OCI-LY1 (cell line): ENCODE results near the gene FN1.

Source experiments
- H2AFZ ChIP-seq: fragments of 200-600 bp; sonication (generic), shearing (Covaris generic); 2 replicates; pipeline ENCODE4 v1.6.0; 2014; ENCODE audit warnings: antibody characterized with exemption, mild to moderate bottlenecking, low read length
- H3F3A ChIP-seq: fragments of 200-600 bp; sonication (generic), shearing (Covaris generic); 2 replicates; pipeline ENCODE4 v1.6.0; 2014; ENCODE audit warnings: mild to moderate bottlenecking, antibody characterized with exemption, low read length, moderate library complexity; ENCODE audit not compliant: insufficient read depth
- H3K27ac ChIP-seq: fragments of 200-600 bp; sonication (generic); 2 replicates; pipeline ENCODE4 v1.5.1; 2014; ENCODE audit warnings: low read length, mixed run types, mild to moderate bottlenecking, low read depth; ENCODE audit not compliant: poor library complexity, severe bottlenecking
- H3K27me3 ChIP-seq: fragments of 200-600 bp; sonication (generic); 2 replicates; pipeline ENCODE4 v1.6.0; 2014; ENCODE audit warnings: antibody characterized with exemption, mild to moderate bottlenecking, low read length, moderate library complexity; ENCODE audit not compliant: insufficient read depth
- H3K36me3 ChIP-seq: fragments of 200-600 bp; sonication (generic); 2 replicates; pipeline ENCODE4 v1.6.1; 2014; ENCODE audit warnings: mild to moderate bottlenecking, antibody characterized with exemption, low read length, moderate library complexity, mixed read lengths; ENCODE audit not compliant: insufficient read depth
- H3K4me1 ChIP-seq: fragments of 200-600 bp; sonication (generic); 2 replicates; pipeline ENCODE4 v1.5.1; 2014; ENCODE audit warnings: mild to moderate bottlenecking, low read length, moderate library complexity; ENCODE audit not compliant: insufficient read depth, severe bottlenecking
- H3K4me2 ChIP-seq: fragments of 200-600 bp; sonication (generic), shearing (Covaris generic); 2 replicates; pipeline ENCODE4 v1.6.1; 2014; ENCODE audit warnings: low read length
- H3K4me3 ChIP-seq: fragments of 200-600 bp; sonication (generic); 2 replicates; pipeline ENCODE4 v1.5.1; 2014; ENCODE audit warnings: low read length, low read depth, mild to moderate bottlenecking, mixed read lengths; ENCODE audit not compliant: poor library complexity, severe bottlenecking
- H3K79me2 ChIP-seq: fragments of 200-600 bp; shearing (Covaris generic); 2 replicates; pipeline ENCODE4 v1.6.1; 2016; ENCODE audit warnings: mixed run types, low read length, mixed read lengths; ENCODE audit not compliant: insufficient read depth
- H3K9ac ChIP-seq: fragments of 200-600 bp; sonication (generic), shearing (Covaris generic); 2 replicates; pipeline ENCODE4 v1.6.1; 2014; ENCODE audit warnings: mild to moderate bottlenecking, low read length, mixed read lengths
- H3K9me2 ChIP-seq: fragments of 200-600 bp; sonication (generic), shearing (Covaris generic); 2 replicates; pipeline ENCODE4 v1.6.1; 2014; ENCODE audit warnings: low read depth, mild to moderate bottlenecking, low read length, mixed read lengths
- H3K9me3 ChIP-seq: fragments of 200-600 bp; shearing (Covaris generic); 2 replicates; pipeline ENCODE4 v1.6.1; 2014; ENCODE audit warnings: low read length, mixed read lengths
- H4K20me1 ChIP-seq: fragments of 200-600 bp; sonication (generic), shearing (Covaris generic); 2 replicates; pipeline ENCODE4 v1.6.0; 2016; ENCODE audit warnings: mild to moderate bottlenecking, low read length; ENCODE audit not compliant: insufficient read depth
- CTCF ChIP-seq: fragments of 200-600 bp; sonication (generic), shearing (Covaris generic); IDR thresholded peaks from 2 replicates; pipeline ENCODE4 v1.5.1; 2017; ENCODE audit warnings: mild to moderate bottlenecking, antibody characterized with exemption, low read length, moderate library complexity, mixed read lengths
- EZH2 ChIP-seq: fragments of 200-600 bp; sonication (generic), shearing (Covaris generic); IDR thresholded peaks from 2 replicates; pipeline ENCODE4 v1.8.0; 2017; ENCODE audit warnings: borderline replicate concordance, mixed run types, mild to moderate bottlenecking, antibody characterized with exemption, low read length, moderate library complexity, mixed read lengths

The FN1 gene

DNA sequence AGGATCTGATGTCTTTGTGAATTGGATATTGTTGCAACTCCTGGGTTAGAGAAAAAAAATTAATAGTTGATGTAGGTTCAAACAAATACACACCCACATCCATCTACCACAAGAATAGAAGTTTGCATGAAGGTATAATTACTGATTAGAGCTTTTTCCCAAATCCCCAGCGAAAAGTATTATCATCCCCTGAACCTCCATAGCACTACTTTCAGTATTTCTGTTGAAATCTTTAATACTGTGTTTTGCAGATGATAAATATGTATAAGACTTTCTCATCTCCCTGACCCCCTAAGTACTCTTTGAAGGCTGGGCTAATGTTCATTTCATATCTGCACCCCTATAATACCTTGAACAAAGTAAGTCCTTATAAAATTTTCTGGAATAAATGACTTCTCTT is 6.4 kb downstream of the FN1 start:
- no peaks in the 10 kb centered on the region for H4K20me1 ChIP-seq
- H3K36me3 ChIP-seq, result no peaks in the 10 kb centered on the region

GRCh38 chr2:215428060-215428910 is 7.6 kb downstream of the FN1 start:
- Histone ChIP-seq H3K9me2 (no peaks in the 10 kb centered on the region), H3K36me3 (no peaks in the 10 kb centered on the region)

More for the DNA sequence above, 6.4 kb downstream of the FN1 start:
- H3K79me2 ChIP-seq, result no peaks in the 10 kb centered on the region
- H3F3A ChIP-seq, result no peaks in the 10 kb centered on the region
- H3K9ac ChIP-seq, result no peak overlapping the region
- no peaks in the 10 kb centered on the region for H3K4me1 ChIP-seq
- TF ChIP-seq EZH2 (no peak), CTCF (no peak)
- H3K27me3 ChIP-seq, result no peaks in the 10 kb centered on the region
- no peaks in the 10 kb centered on the region for H3K9me3 ChIP-seq
- no peak overlapping the region for H3K4me3 ChIP-seq
- no peak overlapping the region for H3K27ac ChIP-seq
- H3K4me2 ChIP-seq, result no peak overlapping the region
- H3K9me2 ChIP-seq, result no peaks in the 10 kb centered on the region
- no peak overlapping the region for H2AFZ ChIP-seq

GRCh38 chr2:215427585-215427984 is 8.3 kb downstream of the FN1 start:
- Histone ChIP-seq H3K79me2 (no peaks in the 10 kb centered on the region), H3K27me3 (no peaks in the 10 kb centered on the region), H3K4me2 (no peak overlapping the region), H2AFZ (no peak overlapping the region), H3F3A (no peaks in the 10 kb centered on the region), H3K9me3 (no peaks in the 10 kb centered on the region), H3K4me1 (no peaks in the 10 kb centered on the region), H3K9me2 (no peaks in the 10 kb centered on the region), H3K27ac (no peak overlapping the region), H4K20me1 (no peaks in the 10 kb centered on the region), H3K9ac (no peak overlapping the region), H3K36me3 (no peaks in the 10 kb centered on the region), H3K4me3 (no peak overlapping the region)
- TF ChIP-seq CTCF (no peak), EZH2 (no peak)

More at GRCh38 chr2:215428060-215428910, 7.6 kb downstream of the FN1 start:
- H3K27me3 ChIP-seq, result no peaks in the 10 kb centered on the region
- no peaks in the 10 kb centered on the region for H3F3A ChIP-seq
- no peaks in the 10 kb centered on the region for H3K79me2 ChIP-seq
- no peaks in the 10 kb centered on the region for H3K9me3 ChIP-seq
- no peak overlapping the region for H3K4me3 ChIP-seq
- no peaks in the 10 kb centered on the region for H3K4me1 ChIP-seq
- no peak for TF ChIP-seq EZH2
- no peak for TF ChIP-seq CTCF
- H3K9ac ChIP-seq, result no peak overlapping the region
- H3K4me2 ChIP-seq, result no peak overlapping the region
- H3K27ac ChIP-seq, result no peak overlapping the region
- H2AFZ ChIP-seq, result no peak overlapping the region
- H4K20me1 ChIP-seq, result no peaks in the 10 kb centered on the region
